T-helper 2 cell treated with Interferon-gamma antibody and Interleukin-4, amounts not matched to agents 100 ng/mL and 5 ng/mL, for 36 hours (primary cell): ENCODE data around the gene MRPL43. TPM values are rescaled to one million over a fixed set of nuclear protein-coding genes. Genes with fewer than 3 reads are reported as not detected.

ENCODE experiments used
- intact Hi-C: fragments of 100-400 bp; cut with micrococcal nuclease; formaldehyde crosslinking; loops from one replicate; pipeline ENCODE4 v1.15.1; 2023
- total RNA-seq: library from RNA; stranded (reverse); gene quantifications from 2 replicates; pipeline ENCODE4 v1.2.3, GENCODE V29; 2022

Gene MRPL43
- total RNA-seq, 1 donor from 2014 or later: 48.2 TPM

DNA sequence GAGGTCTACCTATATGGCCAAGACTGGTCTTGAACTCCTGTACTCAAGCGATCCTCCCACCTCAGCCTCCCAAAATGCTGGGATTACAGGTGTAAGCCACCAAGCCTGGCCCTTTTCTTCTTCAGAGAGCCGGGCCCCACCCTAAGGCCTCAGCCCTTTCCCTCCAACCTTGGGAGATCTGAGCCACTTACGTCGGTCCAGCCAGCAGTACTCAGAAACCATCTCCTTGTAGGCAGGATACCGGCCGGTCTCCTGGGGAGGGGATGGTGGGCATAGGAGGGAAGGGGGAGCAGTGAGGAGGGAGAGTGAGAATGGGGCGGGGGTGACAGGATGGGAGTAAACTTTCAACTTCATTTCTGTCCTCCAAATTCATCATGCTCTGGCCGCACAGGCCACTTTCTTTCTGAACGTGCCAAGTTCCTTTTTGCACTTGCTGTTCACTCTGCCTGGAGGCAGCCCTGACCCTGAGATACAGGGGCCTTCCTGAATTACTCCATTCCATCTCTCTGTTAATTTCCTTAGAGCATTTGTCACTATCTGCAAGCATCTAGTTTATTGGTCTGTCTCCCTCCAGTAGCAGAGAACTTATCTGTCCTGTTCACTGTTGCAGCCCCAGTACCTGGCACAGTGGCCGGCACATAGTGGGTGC, 33.3 kb upstream of the MRPL43 start:
- intact Hi-C loops: no loop called here

DNA sequence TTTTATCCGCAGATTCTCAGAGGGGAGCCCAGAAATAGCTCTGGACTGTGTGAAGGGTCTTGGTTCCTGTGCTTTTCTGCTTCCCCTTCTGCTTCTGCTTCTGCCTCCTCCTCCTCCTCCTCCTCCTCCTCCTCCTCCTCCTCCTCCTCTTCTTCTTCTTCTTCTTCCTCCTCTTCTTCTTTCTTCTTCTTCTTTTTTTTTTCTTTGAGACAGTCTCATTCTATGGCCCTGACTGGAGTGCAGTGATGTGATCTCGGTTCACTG, 32.1 kb upstream of the MRPL43 start:
- intact Hi-C loops: loop anchor here (2.0 kb wide), 1 partner anchor 13 kb away; no protein-coding TSS in a partner anchor

DNA sequence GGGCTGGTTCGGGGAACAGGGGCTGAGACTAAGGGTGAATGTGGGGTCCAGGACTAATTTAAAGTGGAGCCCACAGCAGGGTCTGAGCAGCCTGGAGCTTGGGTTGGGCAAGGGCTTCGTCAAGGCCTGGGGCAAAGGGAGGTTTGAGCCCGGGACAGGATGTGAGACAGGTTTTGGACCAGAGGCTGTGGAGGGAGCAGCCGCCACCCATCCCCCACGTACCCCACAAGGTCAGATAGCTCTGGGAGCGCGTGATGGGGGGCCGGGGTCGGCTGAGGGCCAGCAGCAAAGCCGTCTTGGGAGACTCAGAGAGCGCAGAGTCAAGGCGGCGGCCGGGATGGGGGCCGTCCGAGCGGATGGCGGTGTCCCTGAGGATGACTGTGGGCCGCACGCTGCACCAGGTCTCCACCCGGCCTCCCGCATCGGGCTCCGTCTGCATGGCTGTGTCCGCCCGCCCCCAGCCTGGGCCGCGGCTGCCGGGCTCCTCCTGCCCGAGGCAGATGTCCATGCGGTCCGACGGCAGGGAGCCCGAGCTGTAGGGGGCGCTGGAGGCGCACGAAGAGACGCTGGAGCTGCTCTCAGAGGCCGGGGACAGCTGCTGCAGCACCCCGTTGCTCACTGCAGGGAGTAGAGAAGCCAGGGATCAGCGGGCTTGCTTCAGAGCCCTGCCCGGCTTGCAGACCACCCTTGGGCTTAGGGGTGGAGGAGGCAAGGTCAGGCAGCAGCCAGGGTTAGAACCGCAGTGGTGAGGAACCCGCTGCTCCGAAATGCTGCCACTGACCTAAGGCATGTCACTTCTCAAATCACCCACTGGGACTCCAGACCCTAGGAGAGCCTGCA, 31.5 kb upstream of the MRPL43 start:
- intact Hi-C loops: loop anchor here (2.0 kb wide), 1 partner anchor 14 kb away; no protein-coding TSS in a partner anchor

DNA sequence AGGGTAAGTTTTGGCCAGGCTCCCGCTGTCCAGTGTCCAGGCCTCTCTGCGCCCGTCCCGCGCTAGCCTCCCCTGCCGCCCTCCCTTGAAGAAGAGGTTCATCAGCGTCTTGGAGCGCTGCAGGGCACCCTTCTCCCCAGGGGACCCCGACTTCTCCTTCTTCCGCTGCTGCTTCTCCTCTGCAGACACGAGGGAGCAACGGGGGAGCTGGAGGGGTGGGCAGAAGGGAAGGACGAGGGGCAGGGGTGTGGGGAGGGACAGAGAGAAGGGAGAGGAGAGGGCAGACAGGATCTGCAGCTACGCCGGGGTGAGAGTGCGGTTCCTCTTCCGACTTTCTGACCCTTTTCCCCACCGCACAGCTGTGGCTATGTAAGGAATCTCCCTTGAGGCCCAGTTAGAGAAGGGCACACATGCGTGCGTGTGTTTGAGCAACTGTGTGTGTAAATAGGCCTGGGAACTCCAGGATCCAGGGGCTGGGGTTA, 30.9 kb upstream of the MRPL43 start:
- intact Hi-C loops: loop anchor here (2.0 kb wide), 1 partner anchor 15 kb away; no protein-coding TSS in a partner anchor

DNA sequence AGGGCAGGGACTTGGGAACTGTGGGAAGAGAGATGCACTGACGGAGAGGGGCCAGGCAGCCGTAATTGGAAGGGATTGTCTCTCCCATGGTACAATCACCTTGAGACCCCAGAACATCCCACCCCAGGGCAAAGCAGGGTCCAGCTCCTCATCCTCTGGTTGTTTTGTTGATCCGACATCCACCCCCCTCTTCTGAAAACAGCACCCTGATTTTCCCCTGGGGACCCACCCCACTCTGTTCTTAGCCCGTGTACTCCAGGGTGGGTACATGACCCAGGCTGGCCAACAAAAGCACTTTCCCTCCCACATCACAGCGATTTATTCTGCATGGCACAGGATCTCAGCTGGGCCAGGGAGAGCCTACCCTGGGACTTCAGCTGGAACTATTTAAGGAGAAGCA, 29.5 kb upstream of the MRPL43 start:
- intact Hi-C loops: no loop called here

DNA sequence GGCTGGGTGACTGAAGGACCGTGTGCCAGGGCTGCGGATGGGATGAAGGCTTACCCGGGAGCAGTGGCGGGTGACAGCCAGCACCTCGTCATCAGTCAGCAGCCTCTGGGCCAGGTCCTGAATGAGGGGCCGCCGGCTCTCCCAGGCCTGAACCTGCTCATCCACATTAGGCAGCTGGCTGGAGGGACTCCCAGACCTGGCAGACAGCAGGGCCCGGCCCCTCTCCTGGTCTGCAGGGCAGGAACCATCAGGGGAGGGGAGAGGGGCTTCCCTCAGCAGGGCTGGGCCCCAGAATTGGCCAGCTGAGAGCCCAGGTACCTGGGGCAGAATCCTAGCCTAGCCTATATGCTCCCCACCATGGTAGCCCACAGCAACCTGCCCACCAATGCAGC, 28.3 kb upstream of the MRPL43 start:
- intact Hi-C loops: no loop called here

DNA sequence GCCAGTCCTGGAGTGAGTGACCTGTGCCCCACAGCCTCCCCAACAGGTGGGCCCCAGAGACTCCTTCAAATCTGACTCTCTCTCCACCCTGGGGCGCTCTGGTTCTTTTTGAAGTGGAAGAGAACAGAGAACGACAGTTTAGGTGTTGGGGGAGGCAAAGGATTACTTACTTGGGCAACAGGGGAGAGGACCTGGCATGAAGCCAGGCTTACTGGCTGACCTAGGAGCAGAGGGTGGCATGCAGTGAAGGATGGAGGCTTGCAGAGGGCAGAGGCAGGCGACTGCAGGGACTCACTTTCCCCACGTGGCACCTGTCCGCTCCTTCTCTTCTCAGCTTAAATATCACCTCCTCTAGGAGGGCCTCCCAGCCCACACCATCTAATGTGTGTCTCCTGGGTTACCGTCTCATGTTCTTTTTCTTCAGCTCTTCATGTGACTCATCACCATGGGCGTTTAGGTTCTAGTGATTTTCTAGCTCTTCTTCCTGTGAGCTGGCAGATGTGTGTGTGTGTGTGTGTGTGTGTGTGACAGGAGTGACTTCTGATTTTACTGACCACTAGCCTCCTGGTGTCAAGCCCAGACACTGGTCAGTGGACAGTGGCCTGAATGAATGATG, 27.8 kb upstream of the MRPL43 start:
- intact Hi-C loops: loop anchor here (1.0 kb wide), 1 partner anchor 46 kb away; the partner anchor contains the start of gene SEMA4G

DNA sequence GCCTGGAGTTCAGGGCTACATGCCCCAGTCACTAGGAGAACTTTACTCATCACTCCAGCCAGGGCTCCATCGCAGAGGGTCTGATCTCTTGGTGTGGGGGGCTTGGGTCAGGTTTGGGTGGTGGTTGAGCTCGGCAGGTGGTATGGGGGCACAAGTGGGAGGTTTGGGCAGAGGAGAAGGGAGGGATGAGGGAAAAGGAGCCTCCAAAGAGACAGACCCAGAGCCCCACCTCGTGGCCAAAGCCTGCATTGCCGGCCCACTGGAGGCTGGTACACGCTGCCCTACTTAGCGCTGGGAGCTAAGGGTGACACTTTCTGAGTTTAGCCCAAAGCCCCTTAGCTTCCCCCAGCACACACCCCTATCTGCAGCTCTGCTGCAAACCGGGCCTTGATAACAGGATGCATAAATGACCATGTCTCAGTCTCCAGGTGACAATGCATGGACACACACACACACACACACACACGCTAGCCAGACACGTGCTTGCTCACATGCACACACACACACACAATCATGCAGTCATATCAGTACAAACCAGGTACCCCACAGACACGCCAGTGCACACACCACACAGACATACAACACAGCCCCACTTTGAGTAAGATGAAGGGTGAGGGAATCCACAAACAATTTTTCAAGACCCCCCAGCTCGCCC, 27.1 kb upstream of the MRPL43 start:
- intact Hi-C loops: loop anchor here (1.0 kb wide), 1 partner anchor 45 kb away; the partner anchor contains the start of gene SEMA4G

DNA sequence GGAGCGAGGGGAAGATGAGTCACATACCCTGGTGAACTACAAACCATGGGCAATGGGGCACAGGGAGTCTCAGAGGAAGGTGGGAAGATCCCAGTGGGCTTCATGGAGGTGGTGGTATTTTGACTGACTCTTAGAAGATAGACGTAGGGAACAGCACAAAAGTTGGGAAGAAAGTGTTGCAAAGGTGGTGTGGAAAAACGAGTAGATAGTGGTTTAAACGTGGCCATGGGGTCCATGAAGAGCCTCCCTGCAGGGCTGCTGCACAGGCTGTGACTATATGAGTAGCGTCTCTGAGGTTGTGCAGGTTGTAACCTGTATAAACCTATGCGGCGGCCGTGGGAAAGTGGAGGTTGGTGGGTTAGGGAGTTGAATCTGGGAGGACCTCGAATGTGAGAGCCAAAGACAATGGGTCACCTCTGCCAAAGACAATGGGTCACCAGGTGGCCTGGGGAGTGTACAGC, 26.1 kb upstream of the MRPL43 start:
- intact Hi-C loops: loop anchor here (1.0 kb wide), 1 partner anchor 14 kb away; the partner anchor contains the start of gene LZTS2

DNA sequence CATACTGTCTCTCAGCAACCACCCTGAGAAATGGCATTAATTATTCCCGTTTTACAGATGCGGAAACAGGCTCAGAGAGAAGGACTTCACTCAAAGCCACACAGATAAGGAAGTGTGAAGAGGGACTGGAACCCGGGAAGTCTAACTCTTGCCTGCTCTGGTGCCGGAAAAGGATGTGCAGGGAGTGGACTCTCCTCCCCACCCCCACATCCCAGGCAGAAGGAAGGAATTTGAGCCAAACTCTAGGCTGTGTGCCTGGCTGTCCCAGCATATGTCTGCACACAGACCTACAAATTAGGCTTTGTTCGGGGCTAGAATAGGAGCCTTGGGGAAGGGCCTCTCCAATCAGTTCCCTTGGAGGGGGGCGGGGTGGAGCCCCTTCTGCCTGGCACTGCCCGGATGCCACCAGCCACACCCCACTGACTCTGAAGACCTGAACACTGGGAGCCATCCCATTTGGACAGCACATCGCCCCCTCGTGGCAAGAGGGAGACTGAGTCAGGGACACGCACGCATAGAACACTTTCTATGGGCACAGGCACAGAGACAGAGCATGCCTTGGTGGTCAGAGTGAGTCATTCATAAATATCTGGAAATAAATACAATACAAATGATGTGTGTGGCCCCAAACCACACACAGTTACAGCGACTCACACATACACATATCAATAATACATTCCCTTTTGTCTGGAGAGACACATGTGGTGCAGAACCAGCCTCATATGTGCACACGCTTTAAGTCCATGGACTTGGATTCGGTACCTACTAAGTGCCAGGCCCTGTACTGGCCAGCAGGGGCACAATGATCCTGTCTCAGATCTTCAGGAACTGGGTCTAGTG, 25.4 kb upstream of the MRPL43 start:
- intact Hi-C loops: loop anchor here (1.0 kb wide), 1 partner anchor 13 kb away; the partner anchor contains the start of gene LZTS2

DNA sequence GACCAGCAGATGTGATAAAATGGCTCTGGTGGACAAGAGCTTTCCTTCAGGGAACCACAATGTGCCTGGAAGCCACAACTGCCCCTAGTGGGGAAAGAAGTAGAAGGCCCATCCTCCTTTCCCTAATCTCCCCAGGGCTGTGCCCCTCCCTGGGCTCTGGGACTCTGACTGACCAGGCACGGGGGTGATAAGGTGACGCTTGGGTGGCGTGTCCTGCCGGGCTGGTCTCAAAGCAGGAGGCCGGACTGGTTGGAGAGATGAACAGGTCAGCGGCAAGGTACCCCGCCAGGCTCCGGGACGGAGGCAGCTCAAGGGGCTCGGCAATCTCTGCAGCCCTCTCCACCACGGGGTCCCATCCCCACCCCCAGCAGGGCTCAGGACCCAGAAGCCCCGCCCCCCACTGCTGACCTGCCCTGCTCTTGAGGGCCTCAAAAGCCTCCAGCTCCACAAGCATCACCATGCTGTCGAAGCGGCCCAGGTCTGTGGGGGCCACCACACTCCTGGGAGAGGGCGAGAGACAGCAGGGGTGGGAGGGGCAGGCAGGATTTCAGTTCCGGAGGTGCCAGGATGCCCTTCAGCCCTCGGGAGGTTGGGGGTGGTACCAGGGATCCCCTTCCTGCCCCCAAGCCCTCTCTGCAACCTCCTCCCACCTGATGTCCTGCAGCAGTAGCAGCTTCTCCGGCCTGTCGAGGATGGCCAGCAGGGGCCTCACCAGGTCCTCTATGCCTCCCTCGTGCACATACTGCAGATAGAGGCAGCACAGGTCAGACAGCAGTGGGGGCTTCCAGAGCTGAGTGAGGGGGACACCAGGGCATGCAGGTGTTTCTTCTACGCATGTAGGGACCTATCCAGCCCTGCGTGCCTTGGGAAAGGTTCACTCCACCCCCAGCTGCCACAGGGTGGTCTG, 24.5 kb upstream of the MRPL43 start:
- intact Hi-C loops: no loop called here

DNA sequence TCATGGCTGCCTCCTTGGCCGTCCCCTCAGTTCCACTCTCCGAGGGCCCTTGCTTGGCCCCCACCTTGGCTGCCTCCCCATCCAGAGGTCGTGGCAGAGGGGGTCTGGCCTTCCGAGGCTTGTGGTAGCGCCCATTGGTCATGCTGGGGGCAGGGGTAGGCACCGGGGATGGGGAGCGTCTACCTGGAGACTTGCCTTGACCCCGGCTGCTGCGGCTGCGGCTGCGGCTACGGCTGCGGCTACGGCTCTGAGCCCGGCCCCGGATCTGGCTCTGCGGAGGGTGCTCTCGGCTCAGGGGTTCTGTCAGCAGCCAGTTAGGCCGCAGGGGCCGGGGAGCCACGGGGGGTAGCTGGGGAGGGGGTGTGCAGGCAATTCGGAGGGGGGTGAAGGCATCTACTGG, 23.0 kb upstream of the MRPL43 start:
- intact Hi-C loops: no loop called here

DNA sequence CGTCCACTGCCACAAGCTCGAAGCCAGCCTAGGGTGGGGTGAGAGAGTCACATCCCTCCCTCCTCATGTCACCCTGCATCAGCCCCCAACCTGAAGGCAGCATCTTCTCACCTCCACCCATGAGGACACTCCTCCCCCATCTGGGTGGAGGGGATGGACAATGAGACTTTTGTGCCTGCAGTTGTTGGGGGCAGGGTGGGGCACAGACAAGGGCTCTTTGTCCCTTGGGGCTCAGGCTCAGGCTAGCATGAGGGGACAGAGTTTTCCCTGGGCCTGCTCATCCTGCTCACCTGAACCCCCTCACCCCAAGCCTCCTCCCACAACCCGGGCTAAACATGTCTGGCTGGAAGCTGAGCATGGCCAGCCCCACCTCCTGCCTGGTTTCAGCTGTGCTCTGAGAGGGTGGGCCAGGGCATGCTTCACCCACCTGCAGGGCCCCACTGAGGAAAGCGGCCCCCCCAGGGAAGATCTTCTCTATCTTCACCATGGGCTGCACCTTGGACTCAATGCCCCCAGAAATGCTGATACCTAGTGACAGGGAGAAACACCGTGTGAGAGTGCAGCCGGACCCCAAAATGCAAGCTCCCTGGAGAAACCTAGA, 21.6 kb upstream of the MRPL43 start:
- intact Hi-C loops: no loop called here

DNA sequence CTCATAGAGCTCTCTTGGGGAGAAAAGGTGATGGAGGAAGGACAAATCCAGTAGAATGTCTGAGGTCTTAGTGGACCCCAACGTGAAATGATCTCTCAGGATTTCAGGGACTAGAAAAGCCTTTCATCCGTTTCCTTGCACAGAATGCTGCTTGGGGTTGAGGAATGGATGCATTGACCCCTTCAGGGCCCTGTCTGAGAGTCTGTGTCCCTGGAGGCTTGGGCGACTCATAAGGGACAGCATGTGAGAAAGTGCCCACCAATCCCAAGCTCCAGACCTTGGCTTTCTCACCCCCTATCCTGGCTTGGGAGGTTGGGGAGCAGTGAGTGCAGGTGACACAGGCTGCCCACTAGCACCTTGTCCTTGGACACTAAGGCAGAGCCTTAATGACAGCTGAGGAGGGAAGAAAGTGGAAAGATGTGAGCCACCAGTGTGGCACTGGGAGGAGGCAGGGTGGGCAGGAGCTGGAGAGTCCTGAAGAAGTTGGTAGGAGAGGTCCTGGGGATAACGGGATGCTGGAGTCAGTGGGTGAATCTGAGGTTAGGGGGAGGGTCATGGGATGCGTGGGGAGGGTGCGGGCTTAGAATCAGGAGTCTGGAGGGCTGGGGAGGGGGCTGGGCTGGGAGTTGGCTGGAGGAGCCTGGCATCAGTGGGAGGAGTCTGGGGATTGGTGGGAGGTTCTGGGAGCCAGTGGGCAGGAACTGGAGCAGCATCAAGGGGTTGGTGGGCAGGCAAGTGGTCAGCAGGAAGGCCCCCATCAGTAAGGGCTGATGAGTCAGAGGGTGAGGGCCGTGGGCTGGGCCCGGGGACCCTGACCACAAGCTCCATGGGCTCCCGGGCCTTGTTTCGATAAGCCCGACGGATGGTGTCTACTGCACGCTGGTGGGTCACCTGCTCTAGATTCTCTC, 20.9 kb upstream of the MRPL43 start:
- intact Hi-C loops: no loop called here

DNA sequence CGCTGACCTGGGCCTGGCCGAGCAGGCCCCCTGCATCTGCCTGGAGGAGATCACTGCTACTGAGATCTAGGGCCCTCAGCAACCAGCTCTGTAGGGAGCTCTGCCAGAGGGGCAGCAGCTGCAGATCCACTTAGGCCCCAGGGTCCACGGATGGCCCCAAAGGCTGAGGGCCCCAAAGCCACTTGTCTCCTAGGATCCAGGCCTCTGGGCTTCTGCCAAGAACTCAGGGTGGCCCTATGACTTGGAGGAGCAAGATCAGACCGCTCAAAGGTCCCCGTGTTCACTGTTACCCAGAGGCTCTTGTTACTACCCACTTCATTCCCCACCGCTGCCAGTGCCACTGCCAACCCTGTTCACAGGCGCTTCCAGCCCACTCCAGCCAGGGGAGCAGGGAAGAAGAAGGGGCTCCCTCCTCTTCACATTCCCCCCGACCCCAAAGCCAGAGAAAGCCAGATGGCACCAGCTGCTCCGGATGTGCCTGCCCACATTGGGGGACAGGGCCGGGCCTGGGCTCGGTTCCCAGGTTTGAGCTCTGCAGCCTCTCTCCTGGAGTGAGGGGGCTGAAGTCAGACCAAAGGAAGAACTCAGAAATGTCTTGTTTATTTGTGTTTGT, 19.9 kb upstream of the MRPL43 start:
- intact Hi-C loops: no loop called here

DNA sequence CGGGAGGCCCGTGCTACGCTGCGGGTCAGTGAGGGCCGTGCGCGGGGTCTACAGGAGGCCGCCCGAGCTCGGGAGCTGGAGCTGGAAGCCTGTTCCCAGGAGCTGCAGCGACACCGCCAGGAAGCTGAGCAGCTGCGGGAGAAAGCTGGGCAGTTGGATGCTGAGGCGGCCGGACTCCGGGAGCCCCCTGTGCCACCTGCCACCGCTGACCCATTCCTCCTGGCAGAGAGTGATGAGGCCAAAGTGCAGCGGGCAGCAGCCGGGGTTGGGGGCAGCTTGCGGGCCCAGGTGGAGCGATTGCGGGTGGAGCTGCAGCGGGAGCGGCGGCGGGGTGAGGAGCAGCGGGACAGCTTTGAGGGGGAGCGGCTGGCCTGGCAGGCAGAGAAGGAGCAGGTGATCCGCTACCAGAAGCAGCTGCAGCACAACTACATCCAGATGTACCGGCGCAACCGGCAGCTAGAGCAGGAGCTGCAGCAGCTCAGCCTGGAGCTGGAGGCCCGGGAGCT, 19.3 kb upstream of the MRPL43 start:
- intact Hi-C loops: no loop called here

DNA sequence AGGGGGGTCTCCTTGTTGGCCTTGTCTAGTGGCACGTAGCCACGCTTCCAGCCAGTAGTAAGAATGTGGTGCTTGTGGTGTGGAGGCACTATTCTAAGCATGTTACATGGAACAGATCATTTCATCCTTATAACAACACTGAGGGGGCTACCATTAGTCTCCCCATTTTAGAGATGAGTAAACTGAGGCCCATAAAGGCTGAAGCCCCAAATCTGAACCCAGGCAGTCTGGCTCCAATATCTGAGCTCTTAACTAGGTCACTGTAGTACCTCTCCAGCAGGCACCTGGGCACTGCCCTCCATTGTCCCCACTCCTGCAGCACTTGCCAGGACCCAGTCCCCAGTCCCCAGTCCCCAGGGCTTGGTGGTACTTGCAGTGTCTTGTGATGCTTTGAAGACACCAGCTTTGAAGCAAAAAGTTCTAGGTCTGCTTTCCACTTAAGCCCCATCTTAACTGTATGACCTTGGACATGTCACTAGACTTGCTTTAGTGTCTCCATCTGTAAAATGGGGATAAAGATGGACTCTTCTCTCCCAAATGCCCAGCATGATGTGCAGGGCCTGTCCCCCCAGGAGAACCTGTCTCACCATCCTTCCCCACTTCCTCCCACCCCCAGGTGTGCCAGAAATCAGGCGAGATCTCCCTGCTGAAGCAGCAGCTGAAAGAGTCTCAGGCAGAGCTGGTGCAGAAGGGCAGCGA, 18.7 kb upstream of the MRPL43 start:
- intact Hi-C loops: no loop called here
